GM19023 (cell line): ENCODE data around the gene SEC14L5.
"Not testable (repeated sequence)": the region's sequence is repeated elsewhere in the genome, so short reads cannot be mapped to it uniquely, and the experiment has no call there.

ENCODE experiments used
- ATAC-seq: cut with Tn5 transposase; IDR thresholded peaks from one replicate; pipeline ENCODE4 v1.9.1; 2021; ENCODE audit warnings: mild to moderate bottlenecking, moderate library complexity; ENCODE audit not compliant: unreplicated experiment

SEC14L5 gene

GRCh38 chr16:4948903-4949766, 9.0 kb upstream of the SEC14L5 start:
- no peak for ATAC-seq

GRCh38 chr16:4949986-4950385, 8.1 kb upstream of the SEC14L5 start:
- no peak for ATAC-seq

- ATAC-seq: not testable (repeated sequence)
These were observed 6.5 kb upstream of the SEC14L5 start for GRCh38 chr16:4951583-4951982.

- ATAC-seq: no peak
These were observed 3.4 kb upstream of the SEC14L5 start for GRCh38 chr16:4954714-4955113.

GRCh38 chr16:4957420-4957719, 760 bp upstream of the SEC14L5 start:
- no peak for ATAC-seq

GRCh38 chr16:4958510-4959438, 644 bp downstream of the SEC14L5 start:
- peak; percentile 3 for ATAC-seq

GRCh38 chr16:4960579-4960978, 2.4 kb downstream of the SEC14L5 start:
- ATAC-seq: no peak

- no peak for ATAC-seq
These were observed 4.6 kb downstream of the SEC14L5 start for GRCh38 chr16:4962716-4963115.

- ATAC-seq: not testable (repeated sequence)
These were observed 5.4 kb downstream of the SEC14L5 start for GRCh38 chr16:4963527-4963926.

- no peak for ATAC-seq
These were observed 8.8 kb downstream of the SEC14L5 start for GRCh38 chr16:4966736-4967453.

GRCh38 chr16:4968278-4968677, 10.1 kb downstream of the SEC14L5 start:
- ATAC-seq: not testable (repeated sequence)

- ATAC-seq: no peak
These were observed 10.9 kb downstream of the SEC14L5 start for GRCh38 chr16:4968879-4969483.

- ATAC-seq: no peak
These were observed 11.9 kb downstream of the SEC14L5 start for GRCh38 chr16:4970010-4970409.

- ATAC-seq: no peak
These were observed 14.9 kb downstream of the SEC14L5 start for GRCh38 chr16:4972938-4973587.

GRCh38 chr16:4976079-4976478, 17.9 kb downstream of the SEC14L5 start:
- ATAC-seq: peak; percentile 92

GRCh38 chr16:4976611-4977145, 18.5 kb downstream of the SEC14L5 start:
- ATAC-seq: no peak

GRCh38 chr16:4979164-4979563, 21.0 kb downstream of the SEC14L5 start:
- no peak for ATAC-seq

GRCh38 chr16:4979736-4980660, 21.9 kb downstream of the SEC14L5 start:
- no peak for ATAC-seq

- no peak for ATAC-seq
These were observed 22.6 kb downstream of the SEC14L5 start for GRCh38 chr16:4980691-4981090.
